K562 (cell line): ENCODE results near the gene SLC43A1. TPM values are rescaled to one million over a fixed set of nuclear protein-coding genes. Genes with fewer than 3 reads are reported as not detected.

ENCODE experiments used
- BHLHE40 ChIP-seq: IDR thresholded peaks from 2 replicates; pipeline ENCODE4 v1.6.1; 2011; ENCODE audit warnings: low read length, improper control_type of control experiment
- IFI16 ChIP-seq: fragments of 250-450 bp; sonication (Bioruptor Pico); IDR thresholded peaks from 2 replicates; pipeline ENCODE4 v2.1.2; 2022; ENCODE audit warnings: mild to moderate bottlenecking, inconsistent platforms
- MECOM ChIP-seq: fragments of 250-450 bp; sonication (Bioruptor Pico); IDR thresholded peaks from 2 replicates; pipeline ENCODE4 v1.8.0; 2022; ENCODE audit warnings: inconsistent platforms
- TBP ChIP-seq: optimal IDR thresholded peaks from 2 replicates; pipeline ENCODE3; 2011; ENCODE audit warnings: low read depth, low read length, improper control_type of control experiment
- ZNF830 ChIP-seq: fragments of 250-450 bp; sonication (Bioruptor Pico); IDR thresholded peaks from 2 replicates; pipeline ENCODE4 v1.5.0; 2021; ENCODE audit warnings: mild to moderate bottlenecking
- polyA plus RNA-seq, 8 experiments: library from polyadenylated mRNA; depleted of rRNA in 4 of 8; stranded (reverse) in 5 of 8; unstranded in 3 of 8; fragments of >200 nt; fragmentation: Nextera tagmentation in 2 of 8; fragmentation: Illumina TruSeq in 1 of 8; extraction: Ambion mirVana in 2 of 8; extraction: Trizol in 1 of 8; gene quantifications; 2 replicates each; pipeline versions ENCODE4 v1.2.1 to v1.2.3, GENCODE V29; 2011 to 2014; ENCODE audit warnings: inconsistent platforms in 1 of 8, missing spikeins in 1 of 8
- total RNA-seq, 7 experiments: library from RNA; depleted of rRNA in 6 of 7; stranded (reverse); fragments of >200 nt in 6 of 7; fragmentation: Illumina TruSeq in 2 of 7; extraction: Trizol in 2 of 7; gene quantifications; 2 replicates each; pipeline versions ENCODE4 v1.2.1 to v1.2.3, GENCODE V29; 2011 to 2021; ENCODE audit warnings: low replicate concordance in 1 of 7
- TF ChIP-seq, protein P1 (sequence below): fragments of 250-450 bp; sonication (Bioruptor Pico); IDR thresholded peaks from 2 replicates; pipeline ENCODE4 v1.5.0; 2022; ENCODE audit warnings: mild to moderate bottlenecking
- TF ChIP-seq, protein P2 (sequence below): sonication (generic); formaldehyde crosslinking; IDR thresholded peaks from 2 replicates; pipeline ENCODE4 v1.8.1; 2023; ENCODE audit warnings: mild to moderate bottlenecking, missing genetic modification reagents, moderate library complexity
- TF ChIP-seq, protein P3 (sequence below): fragments of 250-450 bp; sonication (Bioruptor Pico); IDR thresholded peaks from 2 replicates; pipeline ENCODE4 v1.8.0; 2021; ENCODE audit warnings: moderate library complexity, mild to moderate bottlenecking, inconsistent platforms
- TF ChIP-seq, protein P4 (sequence below): fragments of 250-450 bp; sonication (Bioruptor Pico); IDR thresholded peaks from 2 replicates; pipeline ENCODE4 v1.6.1; 2021; ENCODE audit warnings: mild to moderate bottlenecking

The SLC43A1 gene
- total and polyA plus RNA-seq, 9 of the 15 experiments (the other 6 are each of a cell fraction or from before 2014, with no cell fraction given) = 2.6 to 41.8 (median 24.6) TPM

DNA sequence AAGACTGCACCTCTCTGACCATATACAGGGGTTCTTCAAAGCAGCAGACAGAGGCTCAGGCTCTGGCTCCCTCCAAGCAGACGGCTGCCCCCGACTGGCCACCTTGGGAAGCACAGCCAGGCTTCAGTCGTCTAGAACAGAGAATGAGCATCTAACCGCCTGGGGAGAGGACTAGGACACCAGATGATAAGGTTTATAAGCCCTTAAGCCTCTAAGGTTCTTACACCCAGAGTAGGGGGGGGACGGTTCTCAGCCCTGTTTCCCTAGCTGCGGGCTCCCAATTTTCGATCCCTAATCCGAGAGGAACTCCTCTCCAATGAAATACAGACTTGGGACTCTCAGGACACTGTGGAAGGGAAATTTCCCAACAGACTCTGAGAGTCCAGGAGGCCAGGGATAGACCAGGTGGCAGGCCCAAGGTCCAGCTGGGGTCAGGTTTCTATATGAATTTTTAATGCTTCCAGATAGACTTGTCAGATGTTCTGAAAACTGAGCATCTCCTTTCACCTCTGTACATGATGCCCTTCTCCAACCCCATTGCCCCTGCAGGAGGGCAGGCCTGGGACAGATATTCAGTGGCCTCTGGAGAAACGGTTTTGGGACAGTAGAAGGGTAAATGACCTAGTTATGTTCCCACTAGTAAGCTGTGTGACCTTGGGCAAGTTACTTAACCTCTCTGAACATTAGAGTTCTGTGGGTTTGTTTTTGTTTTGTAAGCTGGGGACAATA lies 34.9 kb downstream of the SLC43A1 start (continued):
- TF ChIP-seq, protein P1, sequence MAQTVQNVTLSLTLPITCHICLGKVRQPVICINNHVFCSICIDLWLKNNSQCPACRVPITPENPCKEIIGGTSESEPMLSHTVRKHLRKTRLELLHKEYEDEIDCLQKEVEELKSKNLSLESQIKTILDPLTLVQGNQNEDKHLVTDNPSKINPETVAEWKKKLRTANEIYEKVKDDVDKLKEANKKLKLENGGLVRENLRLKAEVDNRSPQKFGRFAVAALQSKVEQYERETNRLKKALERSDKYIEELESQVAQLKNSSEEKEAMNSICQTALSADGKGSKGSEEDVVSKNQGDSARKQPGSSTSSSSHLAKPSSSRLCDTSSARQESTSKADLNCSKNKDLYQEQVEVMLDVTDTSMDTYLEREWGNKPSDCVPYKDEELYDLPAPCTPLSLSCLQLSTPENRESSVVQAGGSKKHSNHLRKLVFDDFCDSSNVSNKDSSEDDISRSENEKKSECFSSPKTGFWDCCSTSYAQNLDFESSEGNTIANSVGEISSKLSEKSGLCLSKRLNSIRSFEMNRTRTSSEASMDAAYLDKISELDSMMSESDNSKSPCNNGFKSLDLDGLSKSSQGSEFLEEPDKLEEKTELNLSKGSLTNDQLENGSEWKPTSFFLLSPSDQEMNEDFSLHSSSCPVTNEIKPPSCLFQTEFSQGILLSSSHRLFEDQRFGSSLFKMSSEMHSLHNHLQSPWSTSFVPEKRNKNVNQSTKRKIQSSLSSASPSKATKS (CRISPR knock-in tag) = no peak
- TF ChIP-seq, protein P2, sequence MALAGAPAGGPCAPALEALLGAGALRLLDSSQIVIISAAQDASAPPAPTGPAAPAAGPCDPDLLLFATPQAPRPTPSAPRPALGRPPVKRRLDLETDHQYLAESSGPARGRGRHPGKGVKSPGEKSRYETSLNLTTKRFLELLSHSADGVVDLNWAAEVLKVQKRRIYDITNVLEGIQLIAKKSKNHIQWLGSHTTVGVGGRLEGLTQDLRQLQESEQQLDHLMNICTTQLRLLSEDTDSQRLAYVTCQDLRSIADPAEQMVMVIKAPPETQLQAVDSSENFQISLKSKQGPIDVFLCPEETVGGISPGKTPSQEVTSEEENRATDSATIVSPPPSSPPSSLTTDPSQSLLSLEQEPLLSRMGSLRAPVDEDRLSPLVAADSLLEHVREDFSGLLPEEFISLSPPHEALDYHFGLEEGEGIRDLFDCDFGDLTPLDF (CRISPR knock-in tag) = 0 out of 2 replicates have a peak, but pooled peaks have one; percentile 42
- TF ChIP-seq MECOM (CRISPR knock-in tag) (no peak), ZNF830 (no peak), TBP (no peak), IFI16 (CRISPR knock-in tag) (no peak), BHLHE40 (no peak)
- TF ChIP-seq, protein P3, sequence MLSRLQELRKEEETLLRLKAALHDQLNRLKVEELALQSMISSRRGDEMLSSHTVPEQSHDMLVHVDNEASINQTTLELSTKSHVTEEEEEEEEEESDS (CRISPR knock-in tag) = no peak
- TF ChIP-seq, protein P4, sequence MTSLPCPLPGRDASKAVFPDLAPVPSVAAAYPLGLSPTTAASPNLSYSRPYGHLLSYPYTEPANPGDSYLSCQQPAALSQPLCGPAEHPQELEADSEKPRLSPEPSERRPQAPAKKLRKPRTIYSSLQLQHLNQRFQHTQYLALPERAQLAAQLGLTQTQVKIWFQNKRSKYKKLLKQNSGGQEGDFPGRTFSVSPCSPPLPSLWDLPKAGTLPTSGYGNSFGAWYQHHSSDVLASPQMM (CRISPR knock-in tag) = no peak
